GM21381 (cell line): ENCODE measurements around the gene ARL4A.

Experiments used
- ATAC-seq: cut with Tn5 transposase; IDR thresholded peaks from one replicate; pipeline ENCODE4 v1.9.1; 2021; ENCODE audit warnings: mild to moderate bottlenecking, moderate library complexity; ENCODE audit not compliant: unreplicated experiment

Gene ARL4A

GRCh38 chr7:12722636-12723605, 35.5 kb downstream of the ARL4A start:
- no peak for ATAC-seq

DNA sequence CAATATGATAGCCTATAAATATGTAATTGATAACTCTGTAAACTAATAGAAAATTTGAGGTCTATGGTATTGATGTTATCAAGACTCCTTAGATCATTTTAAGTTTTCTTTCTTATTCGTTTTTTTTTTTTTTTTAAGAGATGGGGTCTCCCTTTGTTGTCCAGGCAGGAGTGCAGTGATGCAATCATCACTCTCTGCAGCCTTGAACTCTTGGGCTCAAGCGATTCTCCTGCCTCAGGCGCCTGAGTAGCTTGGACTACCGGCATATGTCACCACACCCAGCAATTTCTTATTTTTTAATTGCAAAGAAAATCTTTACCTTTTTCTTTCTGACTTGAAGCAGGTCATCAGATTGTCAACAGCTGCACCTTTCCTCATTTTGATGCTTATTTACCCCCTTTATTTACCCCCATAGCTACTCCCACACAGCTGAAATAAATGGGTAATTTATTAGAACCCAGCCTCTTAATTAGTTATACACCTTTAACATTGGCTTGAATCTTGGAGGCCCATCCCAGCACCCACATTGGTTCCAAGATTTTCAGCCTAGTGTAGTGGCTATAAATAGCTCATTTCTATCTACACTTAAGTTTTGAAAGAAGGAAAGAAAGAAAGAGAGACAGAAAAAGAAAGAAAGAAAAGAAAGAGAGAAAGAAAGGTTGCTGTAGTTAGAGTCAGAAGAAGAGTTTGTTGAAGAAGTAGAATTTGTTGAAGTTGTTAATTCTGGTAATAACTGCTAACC, 38.3 kb downstream of the ARL4A start:
- no peak for ATAC-seq

- no peak for ATAC-seq
Observed at GRCh38 chr7:12726908-12727307, 39.5 kb downstream of the ARL4A start.

GRCh38 chr7:12727455-12728191, 40.2 kb downstream of the ARL4A start:
- ATAC-seq = no peak

DNA sequence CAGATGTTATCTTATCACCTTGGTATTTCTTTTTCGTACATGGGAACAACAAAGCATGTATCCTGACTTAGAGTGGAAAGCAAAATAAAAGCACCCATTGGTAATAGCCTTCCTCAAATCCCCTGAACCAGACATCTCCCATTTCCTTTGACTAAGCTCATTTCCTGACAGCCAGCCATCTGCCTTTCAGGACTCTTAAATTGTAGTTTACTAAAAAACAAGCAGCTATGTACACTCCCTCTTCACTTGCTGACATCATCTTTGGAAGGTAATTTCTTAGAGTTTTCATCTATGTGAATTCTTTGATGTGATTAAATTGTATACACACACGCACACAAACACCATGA, 40.7 kb downstream of the ARL4A start:
- ATAC-seq = no peak

DNA sequence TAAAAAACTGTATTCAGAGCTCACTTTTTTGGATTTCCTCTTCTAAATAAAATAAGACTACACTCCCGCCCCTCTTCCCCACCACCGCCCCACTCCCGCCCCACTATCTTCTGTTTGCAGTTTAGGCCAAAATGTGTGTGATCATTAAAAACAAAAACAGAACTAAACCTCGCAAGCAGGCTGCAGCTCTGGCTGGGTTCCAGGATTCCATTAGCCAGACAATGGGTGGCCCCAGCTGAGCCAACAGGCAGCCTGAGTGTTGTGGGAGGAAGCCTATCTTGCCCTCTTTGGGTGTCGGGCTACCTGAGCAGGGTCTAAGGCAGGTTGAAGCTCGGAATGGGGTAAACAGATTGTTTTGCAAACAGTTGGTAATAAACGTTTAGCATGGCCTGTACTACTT, 41.7 kb downstream of the ARL4A start:
- ATAC-seq = no peak

- ATAC-seq = no peak
Observed at GRCh38 chr7:12730523-12730922, 43.1 kb downstream of the ARL4A start.

DNA sequence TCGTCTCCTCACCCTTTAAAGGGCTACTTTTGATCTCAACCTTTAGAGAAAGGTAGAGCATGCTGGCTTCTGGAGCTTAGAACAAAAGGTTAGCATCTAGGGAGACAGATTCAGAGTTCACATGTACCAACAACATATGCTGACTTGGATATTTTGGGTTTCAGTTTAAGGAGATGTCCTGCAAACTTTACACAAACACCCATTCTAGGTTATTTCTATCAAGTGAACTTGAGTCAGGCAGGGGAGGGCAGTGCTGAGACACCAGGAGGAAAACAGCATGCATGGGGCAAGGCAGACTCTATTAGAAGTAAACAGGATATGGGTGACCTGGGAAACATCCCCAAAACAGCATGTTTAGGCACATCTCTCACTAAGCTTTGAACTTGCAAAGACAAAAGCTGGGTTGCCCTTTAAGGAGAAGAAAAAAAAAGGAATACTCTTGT, 43.8 kb downstream of the ARL4A start:
- no peak for ATAC-seq

GRCh38 chr7:12731775-12732174, 44.3 kb downstream of the ARL4A start:
- no peak for ATAC-seq

GRCh38 chr7:12732428-12732827, 45.0 kb downstream of the ARL4A start:
- no peak for ATAC-seq

DNA sequence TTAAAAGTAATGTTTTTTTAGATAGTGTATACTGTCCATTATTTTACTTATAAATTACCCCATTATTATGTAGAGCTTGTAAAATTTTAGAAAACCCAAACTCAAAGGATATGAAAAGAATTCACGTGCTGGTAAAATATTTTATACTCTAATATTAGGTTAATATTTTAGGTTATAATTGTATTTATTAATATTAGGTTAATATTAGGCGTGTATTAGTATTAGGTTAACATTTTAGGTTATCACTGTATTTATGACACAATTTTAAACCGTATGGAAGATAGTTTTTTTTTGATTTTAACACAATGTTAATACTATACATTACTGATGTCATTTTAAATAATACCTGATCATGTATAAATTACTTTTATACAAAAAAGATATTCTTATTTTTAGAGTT, 48.5 kb downstream of the ARL4A start:
- ATAC-seq = no peak

DNA sequence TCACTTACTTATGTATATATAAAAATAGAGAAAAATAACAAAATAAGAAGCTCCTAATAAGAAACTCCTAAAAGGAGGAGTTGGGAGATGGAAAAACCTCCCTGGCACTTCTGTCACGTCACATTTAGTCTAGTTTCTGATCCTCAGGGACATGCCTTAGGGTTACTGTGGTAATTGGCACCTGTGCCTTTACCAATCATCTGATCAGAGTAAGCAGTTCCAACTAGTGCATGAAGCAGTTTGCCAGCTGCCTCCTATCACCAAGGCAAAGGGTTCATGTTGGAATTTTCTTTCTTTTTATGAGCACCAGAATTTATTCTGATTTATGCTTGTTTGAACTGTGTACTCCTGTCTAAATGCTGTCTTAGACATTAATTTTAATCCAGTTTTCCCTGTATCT, 49.9 kb downstream of the ARL4A start:
- no peak for ATAC-seq

DNA sequence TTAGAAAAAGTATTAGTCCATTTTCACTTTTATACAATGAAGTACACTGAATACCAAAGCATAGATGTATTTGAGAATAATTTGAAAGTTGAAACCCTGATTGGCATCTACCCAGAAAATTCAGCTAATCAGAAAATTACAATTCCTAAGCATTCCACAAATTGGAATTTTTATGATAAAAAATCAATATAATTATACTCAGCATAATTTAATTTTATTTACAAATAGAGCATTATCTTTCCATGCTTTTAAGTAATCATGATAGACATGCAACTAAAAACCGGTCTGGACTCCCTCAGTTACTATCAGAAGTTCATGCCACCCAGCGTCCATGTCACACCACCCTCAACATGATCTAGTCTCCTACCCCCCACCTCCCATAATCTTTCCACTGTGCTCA, 50.4 kb downstream of the ARL4A start:
- no peak for ATAC-seq

- no peak for ATAC-seq
Observed at GRCh38 chr7:12738665-12739064, 51.2 kb downstream of the ARL4A start.
